ENCODE measurements around the gene PTDSS2.
A peak's percentile ranks its signal among the peaks of the same experiment; 100 is the strongest.
"Not testable (repeated sequence)": the region's sequence is repeated elsewhere in the genome, so short reads cannot be mapped to it uniquely, and the experiment has no call there.

PTDSS2 gene

DNA sequence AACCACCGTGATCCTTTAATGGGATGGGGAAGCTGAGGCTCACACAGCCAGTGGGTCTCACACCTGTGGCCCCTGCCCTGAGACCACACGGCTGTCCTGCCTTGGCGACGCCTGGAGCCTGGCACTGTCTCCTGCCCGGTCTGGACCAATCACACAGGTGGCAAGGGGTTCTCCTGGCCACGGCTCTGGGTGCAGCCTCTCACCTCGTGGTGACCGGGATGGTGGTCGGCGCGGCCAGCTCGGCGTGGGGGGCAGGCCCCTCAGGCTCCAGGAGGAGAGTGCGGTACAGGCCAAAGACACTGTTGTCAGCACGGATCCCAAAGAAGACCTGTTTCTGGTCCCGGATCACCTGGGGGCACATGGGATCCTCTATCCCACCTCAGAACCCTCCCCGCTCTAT is 17.0 kb upstream of the PTDSS2 start:
- DNase-seq (ENCODE audit: low spot score), result no peak

DNA sequence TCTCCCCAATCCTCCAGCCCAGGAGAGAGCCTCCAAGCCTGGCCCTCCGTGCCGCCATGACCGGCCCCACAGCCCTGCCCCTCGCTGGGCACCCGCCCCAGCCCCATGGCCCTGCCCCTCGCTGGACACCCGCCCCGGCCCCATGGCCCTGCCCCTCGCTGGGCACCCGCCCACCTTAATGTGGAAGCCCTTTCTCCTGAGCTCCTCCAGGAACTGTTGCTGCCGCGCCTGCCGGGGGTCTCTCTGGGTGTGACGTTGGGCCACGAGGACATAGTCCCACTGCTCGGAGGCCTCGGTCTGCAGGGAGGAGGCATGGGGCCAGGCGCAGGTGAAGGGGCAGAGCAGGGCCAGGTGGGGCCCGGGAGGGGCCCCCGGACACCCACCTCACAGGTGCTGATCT is 16.4 kb upstream of the PTDSS2 start:
- DNase-seq (ENCODE audit: low spot score), result no peak

DNA sequence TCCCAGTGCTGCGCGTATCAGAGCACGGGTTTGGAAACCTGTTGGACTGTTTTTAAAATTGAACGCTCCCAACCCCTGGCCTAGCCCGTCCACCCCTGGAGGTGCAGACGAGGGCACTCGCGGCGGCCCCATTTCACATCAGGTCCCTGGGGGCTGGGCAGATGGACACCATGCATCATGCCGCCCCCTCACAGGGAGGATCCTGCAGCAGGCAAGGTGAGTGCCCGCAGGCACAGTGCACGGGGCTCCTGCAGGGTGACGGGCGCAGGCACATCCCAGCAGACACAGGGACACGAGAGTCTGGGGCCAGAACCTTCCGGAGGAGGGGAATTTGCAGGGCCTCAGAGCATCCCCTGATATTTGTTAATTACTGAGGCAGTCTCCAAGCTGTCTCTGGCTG is 15.6 kb upstream of the PTDSS2 start:
- no peak for DNase-seq (ENCODE audit: low spot score)

DNA sequence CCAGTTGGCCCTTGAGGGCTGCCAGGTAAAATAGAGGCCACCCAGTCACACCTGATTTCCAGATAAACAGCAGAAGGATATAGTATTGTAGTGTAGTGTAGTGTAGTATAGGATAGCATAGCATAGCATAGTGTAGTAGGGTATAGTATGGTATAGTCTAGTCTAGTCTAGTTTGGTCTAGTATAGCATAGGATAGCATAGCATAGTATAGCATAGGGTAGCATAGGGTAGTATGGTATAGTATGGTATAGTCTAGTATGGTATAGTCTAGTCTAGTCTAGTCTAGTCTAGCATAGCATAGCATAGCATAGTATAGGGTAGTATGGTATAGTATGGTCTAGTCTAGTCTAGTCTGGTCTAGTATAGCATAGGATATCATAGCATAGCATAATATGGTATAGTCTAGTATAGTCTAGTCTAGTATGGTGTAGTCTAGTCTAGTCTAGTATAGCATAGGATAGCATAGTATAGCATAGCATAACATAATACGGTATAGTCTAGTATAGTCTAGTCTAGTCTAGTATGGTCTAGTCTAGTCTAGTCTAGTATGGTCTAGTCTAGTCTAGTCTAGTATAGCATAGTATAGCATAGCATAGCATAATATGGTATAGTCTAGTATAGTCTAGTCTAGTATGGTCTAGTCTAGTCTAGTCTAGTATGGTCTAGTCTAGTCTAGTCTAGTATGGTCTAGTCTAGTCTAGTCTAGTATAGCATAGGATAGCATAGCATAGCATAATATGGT is 14.9 kb upstream of the PTDSS2 start:
- DNase-seq (ENCODE audit: low spot score), result not testable (repeated sequence)

DNA sequence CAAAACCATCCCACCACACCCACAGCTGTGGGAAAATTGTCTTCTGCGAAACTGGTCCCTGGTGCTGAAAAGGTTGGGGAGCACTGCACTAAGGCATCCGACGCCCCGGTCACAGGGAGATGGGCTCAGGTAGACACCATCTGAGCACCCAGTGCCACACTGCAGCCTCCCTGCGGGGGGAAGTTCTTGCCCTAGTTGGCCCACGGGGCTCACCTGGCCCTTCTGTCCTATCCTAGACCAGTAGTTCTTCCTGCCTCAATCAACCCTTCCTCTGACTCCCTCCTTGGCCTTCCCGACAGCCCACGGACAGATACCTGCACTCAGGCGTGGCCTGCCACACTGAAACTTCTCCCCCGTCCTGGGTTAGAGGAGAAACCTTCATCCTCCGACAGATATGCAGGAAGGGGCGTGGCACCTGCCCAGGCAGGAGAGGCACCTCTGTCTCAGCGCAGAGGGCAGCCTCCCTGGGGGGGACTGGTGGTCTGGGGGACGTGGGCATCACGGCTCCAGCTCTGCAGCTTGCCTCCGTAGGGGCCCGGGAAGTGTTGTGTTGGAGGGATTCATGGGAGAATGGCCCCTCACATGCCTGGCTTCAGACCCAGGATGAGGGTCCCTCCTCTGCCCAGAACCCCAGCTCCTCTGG is 12.7 kb upstream of the PTDSS2 start:
- no peak for DNase-seq (ENCODE audit: low spot score)

DNA sequence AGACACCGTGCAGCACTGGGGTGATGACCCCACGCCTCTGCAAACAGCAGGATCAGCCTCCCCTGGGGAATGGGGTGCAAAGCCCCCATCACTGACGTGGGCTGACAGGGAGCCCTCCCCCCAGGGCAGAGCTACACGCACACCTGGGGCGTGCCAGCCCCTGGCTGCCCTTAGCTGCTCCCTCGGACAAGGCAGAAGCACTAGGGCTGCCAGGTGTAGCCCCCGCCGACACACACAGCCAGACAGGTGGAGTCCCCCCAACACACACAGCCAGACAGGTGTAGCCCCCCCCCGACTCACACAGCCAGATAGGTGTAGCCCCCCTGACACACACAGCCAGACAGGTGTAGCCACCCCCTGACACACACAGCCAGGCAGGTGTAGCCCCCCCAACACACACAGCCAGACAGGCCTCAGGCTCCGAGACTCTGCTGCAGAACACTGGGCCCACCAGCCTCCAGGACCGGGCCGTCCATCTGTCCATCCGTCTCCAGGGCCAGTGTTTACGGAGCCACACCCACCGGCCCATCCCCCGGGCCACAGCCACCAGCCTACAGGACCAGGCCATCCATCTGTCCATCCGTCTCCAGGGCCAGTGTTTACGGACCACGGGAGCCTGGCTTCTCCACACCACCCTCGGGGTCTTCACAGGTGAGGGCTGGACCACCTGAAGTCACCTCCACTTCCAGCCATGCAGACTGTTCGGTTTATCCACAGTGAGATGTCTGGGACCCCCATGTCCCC is 11.8 kb upstream of the PTDSS2 start:
- DNase-seq (ENCODE audit: low spot score), result no peak

DNA sequence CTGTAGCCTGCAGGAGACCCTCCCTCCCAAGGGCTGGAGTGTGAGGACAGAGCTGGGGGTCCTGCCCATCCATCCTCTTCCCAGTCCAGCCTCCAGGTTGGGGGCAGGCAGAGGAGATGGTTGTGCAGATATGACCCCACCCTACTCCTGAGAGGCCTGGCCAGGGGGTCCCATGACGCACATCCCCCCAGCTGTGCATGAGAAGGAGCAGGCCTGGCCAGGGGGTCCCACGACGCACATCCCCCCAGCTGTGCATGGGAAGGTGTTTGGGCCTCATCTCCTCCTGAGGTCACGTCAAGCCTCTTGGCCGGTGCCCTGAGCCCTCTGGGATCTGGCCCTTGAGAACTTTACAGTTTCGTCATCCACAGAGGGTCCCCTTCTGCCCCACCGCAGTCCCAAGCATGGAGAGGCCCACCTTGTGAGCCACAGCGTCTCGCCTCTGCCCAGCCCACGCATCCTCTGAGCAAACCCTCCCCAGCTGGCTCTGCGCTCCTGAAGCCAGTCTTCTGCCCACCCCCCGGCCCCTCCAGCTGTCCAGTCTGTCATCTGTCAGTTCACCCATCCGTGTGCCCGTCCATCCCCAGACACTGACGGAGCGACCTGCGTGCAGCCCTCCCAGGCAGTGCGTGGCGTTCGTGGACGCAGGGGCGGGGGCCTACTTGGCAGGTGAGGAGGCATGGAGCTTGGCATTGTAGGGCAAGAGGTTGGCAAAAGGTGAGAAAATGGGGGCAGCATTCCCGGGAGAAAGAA is 10.6 kb upstream of the PTDSS2 start:
- DNase-seq (ENCODE audit: low spot score), result no peak

DNA sequence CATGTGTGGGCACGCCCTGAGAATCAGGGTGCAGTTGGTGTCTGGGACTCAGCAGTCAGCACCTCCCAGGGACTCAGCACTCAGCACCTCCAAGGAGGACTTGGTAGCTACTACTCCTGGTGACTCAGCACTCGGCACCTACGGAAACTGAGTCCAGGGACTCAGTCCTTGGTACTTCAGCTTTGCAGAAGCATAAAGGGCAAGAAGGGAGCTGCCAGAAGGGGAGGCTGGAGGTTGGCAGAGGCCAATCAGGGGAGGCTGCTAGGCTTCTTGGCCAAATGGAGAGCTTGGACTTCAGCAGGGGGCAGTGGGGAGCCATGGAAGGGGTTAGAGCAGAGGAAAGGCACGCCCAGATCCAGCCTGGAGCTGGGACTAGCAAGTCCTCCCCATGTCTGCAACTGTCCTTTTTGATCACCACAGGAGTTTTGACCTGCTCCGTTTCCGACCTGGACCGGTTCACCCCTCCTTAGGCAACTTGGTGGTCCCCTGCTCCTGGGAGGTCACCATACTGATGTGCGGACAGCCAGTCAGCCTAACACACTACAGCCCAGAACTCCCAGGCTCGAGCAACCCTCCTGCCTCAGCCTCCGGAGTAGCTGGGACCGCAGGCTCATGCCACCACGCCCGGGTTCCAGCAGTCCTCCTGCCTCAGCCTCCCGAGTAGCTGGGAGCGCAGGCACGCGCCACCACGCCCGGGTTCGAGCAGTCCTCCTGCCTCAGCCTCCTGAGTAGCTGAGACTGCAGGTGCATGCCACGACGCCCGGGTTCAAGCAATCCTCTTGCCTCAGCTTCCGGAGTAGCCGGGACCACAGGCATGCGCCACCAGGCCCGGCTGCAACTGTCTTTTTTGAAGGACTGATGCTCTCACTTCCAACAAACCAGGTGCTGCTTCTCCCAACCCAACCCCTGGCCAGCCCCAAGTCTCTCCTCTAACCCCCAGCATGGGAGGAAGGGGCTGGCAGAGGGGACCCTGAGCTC is 9.7 kb upstream of the PTDSS2 start:
- DNase-seq (ENCODE audit: low spot score), result no peak

DNA sequence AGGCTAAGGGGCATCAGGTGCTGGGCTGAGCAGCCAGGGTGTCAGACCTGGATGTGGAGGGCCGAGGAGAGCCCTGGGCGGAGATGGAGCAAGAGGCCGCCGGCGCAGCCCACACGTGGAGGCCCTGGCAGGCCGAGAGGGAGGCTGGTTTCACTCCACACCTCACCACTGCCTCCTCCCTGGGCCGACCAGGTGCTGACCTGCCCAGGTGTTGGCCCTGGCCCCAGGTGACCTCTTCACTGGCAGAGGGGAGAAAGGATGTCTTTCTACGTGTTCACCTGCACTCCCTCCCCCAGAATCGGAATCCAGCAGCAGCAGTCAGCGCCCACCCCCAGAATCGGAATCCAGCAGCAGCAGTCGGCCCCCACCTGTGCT is 9.0 kb upstream of the PTDSS2 start:
- no peak for DNase-seq (ENCODE audit: low spot score)

DNA sequence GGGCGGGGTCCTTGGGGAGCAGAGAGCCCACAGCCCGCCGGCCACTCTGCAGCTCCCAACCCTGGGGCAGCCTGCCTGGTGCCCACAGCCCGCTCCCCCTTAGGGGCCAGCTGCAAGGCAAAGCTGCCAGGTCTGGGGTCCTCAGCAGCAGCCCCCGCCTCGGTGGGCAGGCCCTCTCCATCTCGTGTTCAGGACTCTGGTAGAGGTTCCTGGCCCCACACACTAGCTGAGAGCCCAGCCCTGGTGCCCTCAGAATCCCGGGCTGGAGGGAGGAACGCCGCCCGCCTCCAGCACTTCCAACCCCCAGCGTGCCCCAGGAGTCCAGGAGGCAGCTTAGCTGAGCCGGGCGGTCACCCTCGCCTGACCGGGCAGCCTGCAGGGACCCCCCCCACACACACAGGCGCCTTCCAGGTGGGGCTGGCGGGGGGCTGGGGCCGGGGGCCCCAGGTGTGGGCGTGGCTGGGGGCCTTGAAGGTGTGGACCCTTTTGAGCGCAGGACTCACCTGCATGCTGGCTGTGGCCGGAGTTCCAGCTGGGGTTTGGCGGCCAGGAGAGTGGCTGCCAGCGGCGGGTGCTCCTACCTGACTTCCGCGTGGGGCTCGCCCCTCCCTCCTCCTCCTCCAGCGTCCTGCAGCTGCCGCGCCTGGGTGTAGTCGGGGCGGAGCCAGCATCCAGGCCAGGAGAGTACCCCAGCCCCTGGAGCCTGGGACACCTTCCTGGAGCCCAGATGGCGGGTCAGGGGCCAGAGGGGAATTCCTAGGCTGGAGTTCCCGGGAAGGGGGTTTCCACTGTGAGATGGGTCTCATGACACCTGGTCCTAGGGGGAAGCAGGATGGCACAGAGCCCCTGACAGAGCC is 8.4 kb upstream of the PTDSS2 start, which contains the start of gene ANO9:
Gene ANO9 (minus strand): TSS at position 594 of the 857 bp plus-strand sequence. CDS start 85 bp downstream, at position 509.
- DNase-seq (ENCODE audit: low spot score), result peak; percentile 71

DNA sequence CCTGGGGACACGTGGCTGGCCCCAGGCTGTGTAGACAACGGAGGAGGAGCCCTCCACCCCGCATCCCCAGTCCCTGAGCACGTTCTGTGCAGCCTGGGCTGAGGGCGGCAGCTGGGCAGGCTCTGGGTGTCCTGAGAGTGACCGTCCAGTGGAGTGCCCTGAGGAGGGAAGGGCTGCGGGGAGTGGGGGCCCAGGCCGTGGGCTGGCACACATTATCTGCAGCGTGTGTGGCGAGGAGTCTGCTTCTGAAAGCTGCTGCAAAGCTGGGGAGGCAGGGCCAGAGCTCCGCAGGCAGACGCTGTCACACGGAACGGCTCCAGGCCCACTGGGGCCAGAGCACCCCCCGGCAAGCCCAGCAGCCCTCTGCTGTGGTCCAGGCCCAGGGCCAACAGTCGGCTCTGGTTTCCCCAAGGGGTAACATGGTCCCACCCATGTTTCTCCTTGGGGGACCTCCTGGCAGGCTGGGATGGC is 7.4 kb upstream of the PTDSS2 start:
- DNase-seq (ENCODE audit: low spot score), result no peak

DNA sequence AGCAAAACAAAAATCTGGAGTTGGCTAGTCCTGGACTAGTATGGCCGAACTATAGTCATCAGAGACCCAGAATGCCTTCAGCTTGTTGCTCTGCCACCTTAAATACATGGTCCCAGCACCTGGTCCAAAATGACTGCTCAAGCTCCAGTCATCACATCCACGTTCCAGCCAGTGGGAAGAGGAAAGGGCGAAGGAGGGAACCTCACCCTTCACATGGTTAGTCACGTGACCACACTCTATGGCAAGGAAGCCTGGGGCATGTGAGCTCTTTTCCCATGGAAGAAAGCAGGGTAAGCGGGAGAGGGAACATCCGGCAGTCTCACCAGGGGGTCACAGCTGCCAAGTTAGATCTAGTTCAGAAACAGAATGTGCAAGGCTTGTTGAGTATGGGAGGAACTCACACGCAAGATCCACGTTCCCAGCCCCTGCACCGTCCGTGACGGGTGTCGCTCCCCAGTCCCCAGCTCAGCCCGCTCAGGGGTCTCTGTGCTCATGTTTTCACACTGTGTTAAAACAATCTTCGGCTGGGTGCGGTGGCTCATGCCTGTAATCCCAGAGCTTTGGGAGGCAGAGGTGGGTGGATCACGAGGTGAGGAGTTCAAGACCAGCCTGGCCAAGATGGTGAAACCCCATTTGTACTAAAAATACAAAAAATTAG is 6.4 kb upstream of the PTDSS2 start:
- DNase-seq (ENCODE audit: low spot score), result peak; percentile 42

DNA sequence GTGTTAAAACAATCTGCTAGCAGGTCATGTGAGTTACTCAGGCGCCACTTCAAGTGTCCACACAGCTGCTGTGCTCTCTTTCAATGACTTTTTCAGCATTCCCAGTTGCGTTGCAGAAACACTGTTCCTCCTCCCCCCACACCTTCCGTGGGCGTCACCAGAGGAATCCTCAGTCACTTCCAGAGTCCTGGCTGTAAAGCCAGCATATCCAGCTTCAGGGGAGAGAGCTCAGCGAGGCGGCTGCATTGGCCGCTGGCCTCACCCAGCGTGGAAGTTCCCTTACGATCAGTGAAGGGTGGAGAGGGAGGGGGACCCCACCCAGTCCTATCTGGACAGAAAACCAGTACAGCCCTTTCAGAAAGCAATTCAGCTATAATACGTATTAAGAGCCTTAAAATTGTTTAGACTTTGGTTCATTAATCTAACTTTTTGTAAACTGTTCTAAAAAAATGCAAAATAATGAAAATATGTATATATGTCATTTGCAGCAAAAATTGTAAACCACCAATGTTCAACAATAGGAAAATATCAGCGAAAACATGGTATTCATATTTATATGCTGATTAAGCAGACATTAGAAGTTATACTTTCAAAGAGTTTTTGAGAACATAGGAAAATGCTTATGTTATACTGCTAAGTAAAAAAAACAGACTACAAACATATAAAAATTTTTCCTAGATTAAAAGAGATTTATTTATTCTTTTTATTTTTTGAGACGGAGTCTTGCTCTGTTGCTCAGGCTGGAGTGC is 5.5 kb upstream of the PTDSS2 start:
- DNase-seq (ENCODE audit: low spot score), result peak; percentile 60

DNA sequence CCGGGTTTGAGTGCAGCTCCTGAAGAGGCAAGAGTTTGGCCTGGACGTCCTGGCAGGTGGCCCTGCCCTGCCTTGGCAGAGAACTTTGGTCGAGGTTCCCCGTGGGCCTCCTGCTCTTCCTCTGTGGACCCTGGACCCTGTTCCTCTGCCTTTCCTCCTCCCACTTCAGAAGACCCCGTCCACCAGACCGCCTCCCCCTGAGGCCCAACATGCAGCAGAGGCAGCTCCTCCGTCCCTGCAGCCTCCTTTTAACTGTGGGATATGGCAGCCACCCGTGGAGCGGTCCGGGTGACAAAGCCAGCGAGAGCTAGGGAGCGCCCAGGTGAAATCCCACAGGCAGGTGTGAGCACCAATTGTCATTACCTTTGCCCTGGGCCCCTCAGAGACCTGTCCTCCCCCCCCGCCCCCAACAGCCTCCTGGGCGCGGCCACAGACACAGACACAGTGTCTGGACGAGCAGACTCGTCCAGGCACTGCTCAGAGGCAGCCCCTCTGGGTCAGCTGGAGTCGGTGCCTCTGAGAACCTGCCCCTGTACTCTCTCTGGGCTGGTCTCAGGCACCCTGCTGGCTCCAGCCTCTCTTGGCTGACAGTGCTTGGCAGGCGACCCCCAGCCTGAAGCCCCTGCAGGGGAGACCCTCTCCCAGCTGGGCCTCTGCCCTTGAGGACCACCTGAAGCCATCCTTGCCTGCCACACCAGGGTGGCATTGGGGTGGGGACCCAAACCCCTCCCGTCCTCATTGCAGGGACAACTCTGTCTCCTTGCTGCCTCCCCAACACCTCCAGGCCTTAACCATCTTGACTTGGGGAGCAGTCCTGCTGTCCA is 4.1 kb upstream of the PTDSS2 start:
- no peak for DNase-seq (ENCODE audit: low spot score)

DNA sequence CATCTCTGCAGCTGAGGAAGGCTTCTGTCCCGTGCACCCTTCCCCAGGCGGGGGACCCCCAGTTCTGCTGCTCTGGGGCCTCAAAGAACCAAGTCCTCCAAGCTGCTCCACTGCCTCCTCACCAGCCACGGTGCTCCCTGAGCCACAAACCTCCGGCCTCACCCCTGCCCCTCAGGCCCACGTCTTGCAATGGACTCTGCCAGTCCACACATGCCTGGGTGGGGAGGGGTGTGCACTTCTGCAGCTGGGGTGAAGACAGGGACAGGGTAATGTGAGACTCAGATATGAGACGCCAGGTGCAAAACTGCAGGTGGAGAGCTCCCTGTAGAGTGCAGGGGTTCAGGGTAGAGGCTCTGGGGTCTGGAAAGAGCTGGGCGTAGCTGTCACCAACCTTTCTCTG is 3.2 kb upstream of the PTDSS2 start:
- no peak for DNase-seq (ENCODE audit: low spot score)

DNA sequence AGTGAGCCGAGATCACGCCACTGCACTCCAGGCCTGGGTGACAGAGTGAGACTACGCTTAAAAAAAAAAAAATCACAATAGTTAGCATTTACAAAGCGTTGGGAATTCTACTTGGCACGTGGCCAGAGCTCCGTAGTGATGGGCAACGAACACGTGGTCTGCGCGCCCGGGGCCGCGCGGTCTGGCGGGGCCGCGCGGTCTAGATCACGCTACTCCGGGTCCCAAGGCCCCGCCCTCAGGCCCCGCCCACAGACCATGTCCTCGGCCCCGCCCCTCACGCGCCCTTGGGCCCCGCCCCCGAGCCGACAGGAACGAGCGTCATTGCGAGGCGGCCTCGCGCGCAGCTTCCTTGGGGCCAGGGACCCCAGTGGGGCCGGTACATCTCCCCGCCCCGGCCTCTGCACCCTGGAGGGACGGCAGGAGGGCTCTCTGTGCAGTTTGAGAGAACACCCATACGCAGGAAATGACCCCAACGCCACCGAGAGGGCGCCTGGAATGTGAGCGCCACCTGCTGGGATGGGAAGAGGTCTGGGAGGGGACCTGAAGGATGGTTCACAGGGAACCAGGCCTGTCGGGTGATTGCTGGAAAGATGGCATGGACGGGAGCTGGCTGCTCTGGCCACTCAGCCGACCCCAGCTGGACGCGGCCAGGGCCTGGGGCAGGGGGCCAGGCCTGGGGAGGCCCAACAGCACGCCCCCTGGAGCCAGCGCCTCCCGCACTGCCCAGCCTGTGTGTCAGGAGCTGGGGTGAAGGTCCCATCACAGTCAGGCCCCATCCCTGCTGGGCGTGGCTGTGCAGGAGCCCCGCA is 2.0 kb upstream of the PTDSS2 start:
- DNase-seq (ENCODE audit: low spot score), result peak; percentile 90
